Right cardiac atrium (tissue), 5 donors: ENCODE measurements around the gene MGLL. TPM values are rescaled to one million over a fixed set of nuclear protein-coding genes. Genes with fewer than 3 reads are reported as not detected.

Experiments
- ATAC-seq, 2 donors: fragments of 200-7000 bp; cut with Tn5 transposase; one replicate each; pipeline versions ENCODE4 v1.8.0 to v1.9.1; 2020; ENCODE audit warnings: moderate library complexity in 2 of 2, mild to moderate bottlenecking in 1 of 2
- DNase-seq, 3 donors: peaks; one replicate each; pipeline ENCODE4 v3.0.0-alpha.2; 2020
- H3K27ac ChIP-seq: one replicate; pipeline ENCODE4 v1.5.1; 2013; ENCODE audit warnings: mild to moderate bottlenecking, low read length, control low read depth, moderate library complexity
- H3K27me3 ChIP-seq: one replicate; pipeline ENCODE4 v1.6.1; 2013; ENCODE audit not compliant: control insufficient read depth, insufficient read depth
- H3K4me1 ChIP-seq: one replicate; pipeline ENCODE4 v1.6.1; 2013; ENCODE audit warnings: low read length; ENCODE audit not compliant: control insufficient read depth, insufficient read depth
- H3K4me3 ChIP-seq: one replicate; pipeline ENCODE4 v1.5.1; 2013; ENCODE audit warnings: low read length, control low read depth
- H3K9me3 ChIP-seq: one replicate; pipeline ENCODE4 v1.6.1; 2013; ENCODE audit warnings: low read length; ENCODE audit not compliant: control insufficient read depth
- WGBS: extraction: QIAGEN DNeasy Blood & Tissue Kit; methylation state at CpG from one replicate; pipeline ENCODE4 v1.1.7; 2013; 5-methylcytosine and 5-hydroxymethylcytosine counted together
- intact Hi-C, 4 donors: fragments of 100-400 bp; cut with DNase I; formaldehyde crosslinking; loops; one replicate each; pipeline versions ENCODE4 v1.11.0 to v1.14.0; 2022 to 2023
- polyA plus RNA-seq: library from polyadenylated mRNA; stranded (reverse); fragments of 200-250 nt; gene quantifications from one replicate; pipeline ENCODE4 v1.2.3, GENCODE V29; 2013
- total RNA-seq, 4 donors: library from RNA; stranded (reverse); fragmentation: NEBNext Ultra II Directional; extraction: Animal tissue kit (Norgen Biotek cat#: 25700); gene quantifications; one replicate each; pipeline ENCODE4 v1.2.1, GENCODE V29; 2021
- donor health status: healthy with polysubstance abuse.
- donor health status: DM: no; HTN: yes; CAD: no.
- donor health status: DM: no; HTN: no; CAD: no.
- donor health status: DM: no; HTN: yes; CAD: no; lungs with severe emphysema.
- donor health status: DM: yes; HTN: yes; CAD: no.

MGLL gene
- total and polyA plus RNA-seq, 5 donors: 52.2 to 80.4 (median 64.9) TPM

DNA sequence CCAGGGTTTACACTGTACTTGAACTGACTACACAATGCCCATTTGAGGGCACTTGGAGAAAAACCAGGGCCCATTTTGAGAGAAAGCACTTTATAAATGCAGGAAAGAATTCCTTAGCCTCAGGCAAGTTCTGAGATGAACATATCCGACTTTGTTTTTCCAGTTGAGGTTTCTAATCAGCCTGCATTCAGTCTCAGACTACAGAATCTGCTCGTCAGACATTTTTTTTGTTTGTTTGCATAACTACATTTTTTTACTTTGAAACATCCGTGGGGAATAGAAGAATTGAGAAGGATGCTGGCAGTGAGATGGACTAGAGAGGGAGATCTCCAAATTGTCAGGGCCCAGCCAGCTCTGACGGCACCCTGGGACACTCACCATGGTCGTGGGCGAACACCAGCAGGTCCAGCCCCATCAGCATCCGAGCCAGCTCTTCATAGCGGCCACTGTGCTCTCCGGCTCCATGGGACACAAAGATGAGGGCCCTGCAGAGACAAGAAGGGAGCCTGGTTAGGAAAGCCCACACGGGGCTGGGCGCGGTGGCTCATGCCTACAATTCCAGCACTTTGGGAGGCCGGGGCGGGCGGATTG, 40.8 kb downstream of the MGLL start:
- DNase-seq (peak; percentile 76 to 87 (median 85)), ATAC-seq (peak; percentile 62 to 71)
- Histone ChIP-seq H3K9me3 (no peaks in the 10 kb centered on the region), H3K27me3 (no peaks in the 10 kb centered on the region), H3K4me1 (peaks cover 15% of the 10 kb centered on the region), H3K27ac (peak overlapping the region; percentile 61), H3K4me3 (no peak overlapping the region)
- 57% methylated on average over 15 of the region's 15 CpGs for WGBS
- intact Hi-C loops: no loop called here

GRCh38 chr3:127780536-127781400, 41.5 kb downstream of the MGLL start:
- intact Hi-C loops: no loop called here
- WGBS: 62% methylated on average over 8 of the region's 8 CpGs

DNA sequence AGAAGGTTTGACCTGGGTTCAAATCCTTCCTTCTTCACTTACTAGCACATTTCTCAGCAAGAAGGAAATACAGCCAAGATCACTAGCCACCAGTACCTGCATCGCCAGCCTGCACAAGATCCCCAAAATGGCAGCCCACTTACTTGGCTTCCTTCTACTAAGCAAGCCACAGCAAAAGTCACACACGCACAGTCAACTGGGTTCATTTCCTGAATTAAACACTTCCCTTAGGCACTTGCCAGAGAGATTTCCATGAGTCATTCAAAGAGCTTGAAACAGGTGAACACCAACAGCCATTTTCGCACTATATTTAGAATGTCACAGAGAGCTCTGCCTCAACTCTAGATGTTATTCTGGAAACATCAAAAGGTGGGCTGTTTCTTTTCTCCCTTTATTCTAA, 42.6 kb downstream of the MGLL start:
- ATAC-seq (peak in 1 of 2 donors; percentile 42), DNase-seq (no peak)
- Histone ChIP-seq H3K4me1 (peaks cover 17% of the 10 kb centered on the region), H3K27ac (peak overlapping the region; percentile 20), H3K4me3 (no peak overlapping the region), H3K9me3 (no peaks in the 10 kb centered on the region), H3K27me3 (no peaks in the 10 kb centered on the region)
- WGBS: 60% methylated on average over 3 of the region's 3 CpGs
- intact Hi-C loops: no loop called here

More at GRCh38 chr3:127780536-127781400, 41.5 kb downstream of the MGLL start:
- H3K4me3 ChIP-seq: no peak overlapping the region
- H3K9me3 ChIP-seq: no peaks in the 10 kb centered on the region
- no peak for ATAC-seq
- no peaks in the 10 kb centered on the region for H3K27me3 ChIP-seq
- DNase-seq: no peak
- H3K4me1 ChIP-seq: peaks cover 16% of the 10 kb centered on the region
- H3K27ac ChIP-seq: peak overlapping the region; percentile 61

DNA sequence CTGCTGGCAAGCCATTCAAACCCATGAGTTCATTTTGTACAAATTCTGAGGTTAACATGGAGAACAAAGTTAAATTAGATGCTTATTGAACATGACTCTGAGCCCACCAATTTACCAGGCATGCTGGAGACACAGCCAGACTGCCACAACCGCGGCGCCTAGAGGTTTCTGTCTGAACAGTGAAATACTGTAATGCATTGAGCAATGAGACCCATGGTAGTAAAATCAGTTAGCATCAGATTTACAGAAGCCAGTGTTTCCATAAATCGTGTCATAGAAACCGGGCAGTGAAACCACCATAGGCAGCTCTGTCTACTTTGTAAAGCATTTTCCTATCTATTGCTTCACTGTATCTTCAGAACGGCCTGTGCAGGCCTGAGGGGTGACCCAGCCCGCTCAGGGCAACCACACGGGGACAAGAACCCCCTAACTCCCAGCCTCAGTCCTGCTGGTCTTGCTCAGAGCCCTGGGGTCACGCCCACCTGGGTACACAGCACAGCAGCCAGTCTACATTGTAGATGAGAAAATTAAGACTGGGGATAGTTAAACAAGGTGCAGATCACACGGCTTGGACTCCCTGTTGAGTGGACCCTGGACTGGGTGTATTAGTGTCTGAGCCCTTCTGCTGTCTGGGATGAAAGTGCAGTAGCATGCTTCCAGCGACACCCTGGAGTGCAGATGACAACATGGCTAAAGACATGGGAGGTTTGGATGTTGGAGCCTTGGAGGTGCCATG, 44.2 kb downstream of the MGLL start:
- Histone ChIP-seq H3K27me3 (no peaks in the 10 kb centered on the region), H3K27ac (no peak overlapping the region), H3K4me1 (peaks cover 17% of the 10 kb centered on the region), H3K9me3 (no peaks in the 10 kb centered on the region), H3K4me3 (no peak overlapping the region)
- DNase-seq (no peak), ATAC-seq (no peak)
- intact Hi-C loops: no loop called here
- WGBS: 91% methylated on average over 11 of the region's 11 CpGs

- Histone ChIP-seq H3K27me3 (no peaks in the 10 kb centered on the region), H3K9me3 (no peaks in the 10 kb centered on the region), H3K4me1 (peaks cover 16% of the 10 kb centered on the region), H3K4me3 (no peak overlapping the region), H3K27ac (no peak overlapping the region)
- intact Hi-C loops: no loop called here
- WGBS: 92% methylated on average over 1 of the region's 1 CpG
- ATAC-seq: no peak
- DNase-seq: no peak
Observed at GRCh38 chr3:127777332-127777731, 45.0 kb downstream of the MGLL start.

DNA sequence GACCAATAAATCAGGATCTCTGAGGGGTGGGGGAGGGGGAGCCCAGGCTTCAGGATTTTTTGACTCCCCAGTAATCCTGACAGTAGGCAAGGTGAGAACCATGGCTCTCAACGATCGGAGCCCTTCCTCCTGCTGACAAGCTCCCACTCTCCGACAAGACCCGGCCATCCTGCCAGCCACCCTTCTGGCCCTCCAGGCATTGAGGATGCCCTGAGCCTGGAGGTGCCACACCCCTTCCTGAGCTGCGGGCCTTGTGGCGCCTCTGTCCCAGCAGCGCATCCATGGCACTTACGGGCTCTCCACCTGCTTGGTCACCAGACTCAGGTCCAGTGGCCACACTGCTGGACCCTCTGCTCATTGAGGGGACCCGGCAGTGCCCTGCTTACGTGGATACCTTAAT, 46.0 kb downstream of the MGLL start:
- no peak for DNase-seq
- no peak overlapping the region for H3K4me3 ChIP-seq
- no peaks in the 10 kb centered on the region for H3K27me3 ChIP-seq
- intact Hi-C loops: no loop called here
- peaks cover 14% of the 10 kb centered on the region for H3K4me1 ChIP-seq
- no peak overlapping the region for H3K27ac ChIP-seq
- no peak for ATAC-seq
- no peaks in the 10 kb centered on the region for H3K9me3 ChIP-seq
- WGBS: 89% methylated on average over 10 of the region's 10 CpGs

- 18% methylated on average over 17 of the region's 17 CpGs for WGBS
- no peak overlapping the region for H3K4me3 ChIP-seq
- peak; percentile 42 to 61 for ATAC-seq
- H3K27me3 ChIP-seq: no peaks in the 10 kb centered on the region
- H3K4me1 ChIP-seq: peaks cover 12% of the 10 kb centered on the region
- peak; percentile 67 to 86 (median 80) for DNase-seq
- intact Hi-C loops: no loop called here
- no peaks in the 10 kb centered on the region for H3K9me3 ChIP-seq
- H3K27ac ChIP-seq: peak overlapping the region; percentile 66
Observed at GRCh38 chr3:127775398-127776109, 46.8 kb downstream of the MGLL start.

DNA sequence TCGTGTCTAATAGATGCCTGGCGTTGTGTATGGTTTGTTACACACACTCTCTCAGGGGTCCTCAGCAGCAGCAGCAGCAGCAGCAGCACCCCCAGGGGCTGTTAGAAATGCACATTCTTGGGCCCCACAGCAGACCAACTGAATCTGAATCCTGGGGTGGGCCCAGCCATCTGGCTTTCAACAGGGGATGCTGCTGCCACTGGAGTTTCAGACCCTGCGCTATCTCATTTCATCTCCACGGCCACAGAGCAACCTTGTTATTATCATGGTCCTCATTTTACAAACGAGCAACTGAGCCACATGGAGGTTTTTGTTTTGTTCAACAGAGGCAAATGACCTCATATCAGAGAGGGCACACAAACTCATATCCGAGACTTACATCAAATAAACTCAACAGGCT, 47.7 kb downstream of the MGLL start:
- Histone ChIP-seq H3K9me3 (no peaks in the 10 kb centered on the region), H3K27ac (no peak overlapping the region), H3K4me3 (no peak overlapping the region), H3K4me1 (peaks cover 10% of the 10 kb centered on the region), H3K27me3 (no peaks in the 10 kb centered on the region)
- WGBS: 82% methylated on average over 6 of the region's 6 CpGs
- intact Hi-C loops: no loop called here
- ATAC-seq: no peak
- DNase-seq: peak in 1 of 3 donors; percentile 31

- Histone ChIP-seq H3K27me3 (no peaks in the 10 kb centered on the region), H3K4me3 (no peak overlapping the region), H3K4me1 (peaks cover 11% of the 10 kb centered on the region), H3K27ac (no peak overlapping the region), H3K9me3 (no peaks in the 10 kb centered on the region)
- ATAC-seq: no peak
- WGBS: 95% methylated on average over 8 of the region's 8 CpGs
- intact Hi-C loops: no loop called here
- peak in 2 of 3 donors; percentile 39 to 44 for DNase-seq
Observed at GRCh38 chr3:127773752-127774395, 48.4 kb downstream of the MGLL start.
